Neuronal stem cell (in vitro differentiated cells): ENCODE results near the gene CCNI.
"Not testable (repeated sequence)": the region's sequence is repeated elsewhere in the genome, so short reads cannot be mapped to it uniquely, and the experiment has no call there.

Experiments
- DNase-seq: peaks from one replicate; pipeline ENCODE4 v3.0.0-alpha.2; 2013; ENCODE audit warnings: low spot score
- H2AFZ ChIP-seq: one replicate; pipeline ENCODE4 v1.6.1; 2013; ENCODE audit warnings: mild to moderate bottlenecking, low read length, inconsistent platforms
- H2AK5ac ChIP-seq: 2 replicates; pipeline ENCODE4 v1.6.1; 2013; ENCODE audit warnings: low read depth, mild to moderate bottlenecking, inconsistent platforms, low read length, moderate library complexity, mixed read lengths
- H2BK120ac ChIP-seq: 2 replicates; pipeline ENCODE4 v1.6.1; 2013; ENCODE audit warnings: low read depth, mild to moderate bottlenecking, inconsistent platforms, low read length, moderate library complexity, mixed read lengths
- H2BK12ac ChIP-seq: one replicate; pipeline ENCODE4 v1.6.1; 2013; ENCODE audit warnings: low read length, inconsistent platforms
- H2BK15ac ChIP-seq: 2 replicates; pipeline ENCODE4 v1.6.1; 2013; ENCODE audit warnings: mild to moderate bottlenecking, low read length, inconsistent platforms, mixed read lengths
- H2BK5ac ChIP-seq: one replicate; pipeline ENCODE4 v1.6.1; 2013; ENCODE audit warnings: inconsistent platforms, mild to moderate bottlenecking, low read length, moderate library complexity
- H3K14ac ChIP-seq: one replicate; pipeline ENCODE4 v1.6.1; 2013; ENCODE audit warnings: low read length, inconsistent platforms
- H3K18ac ChIP-seq: 2 replicates; pipeline ENCODE4 v1.6.1; 2013; ENCODE audit warnings: low read length, inconsistent platforms
- H3K23ac ChIP-seq: 2 replicates; pipeline ENCODE4 v1.6.1; 2013; ENCODE audit warnings: low read depth, mild to moderate bottlenecking, mixed read lengths, low read length, inconsistent platforms; ENCODE audit not compliant: poor library complexity
- H3K27ac ChIP-seq: replicated peaks from 3 replicates; pipeline ENCODE4 v1.5.1; 2013; ENCODE audit warnings: low read length, inconsistent platforms
- H3K27me3 ChIP-seq, 3 experiments: 2 replicates each; pipeline ENCODE4 v1.6.1; 2013; ENCODE audit warnings: low read length in 3 of 3, mild to moderate bottlenecking in 2 of 3, inconsistent platforms in 1 of 3, low read depth in 1 of 3, mixed read lengths in 1 of 3, moderate library complexity in 1 of 3; ENCODE audit not compliant: control insufficient read depth in 3 of 3, insufficient read depth in 3 of 3
- H3K36me3 ChIP-seq, 2 donors: replicated peaks in 1 of 2; 2 replicates each; pipeline ENCODE4 v1.6.1; 2013; ENCODE audit warnings: low read length in 2 of 2; ENCODE audit not compliant: control insufficient read depth in 2 of 2, insufficient read depth in 2 of 2
- H3K4ac ChIP-seq: 2 replicates; pipeline ENCODE4 v1.6.1; 2013; ENCODE audit warnings: inconsistent platforms, mild to moderate bottlenecking, low read length, moderate library complexity
- H3K4me1 ChIP-seq, 2 donors: 1 replicate in 1 of 2; 2 replicates in 1 of 2; pipeline ENCODE4 v1.6.1; 2013; ENCODE audit warnings: low read length in 2 of 2, low read depth in 1 of 2; ENCODE audit not compliant: control insufficient read depth in 2 of 2, insufficient read depth in 1 of 2
- H3K4me2 ChIP-seq: one replicate; pipeline ENCODE4 v1.6.1; 2013; ENCODE audit warnings: mild to moderate bottlenecking, low read length, inconsistent platforms; ENCODE audit not compliant: insufficient read depth, poor library complexity, severe bottlenecking
- H3K4me3 ChIP-seq, 2 donors: 2 replicates each; pipeline ENCODE4 v1.5.1; 2013; ENCODE audit warnings: low read length in 2 of 2, mild to moderate bottlenecking in 2 of 2, inconsistent platforms in 1 of 2, moderate library complexity in 1 of 2
- H3K79me1 ChIP-seq: one replicate; pipeline ENCODE4 v1.6.1; 2013; ENCODE audit warnings: low read depth, mild to moderate bottlenecking, inconsistent platforms, low read length, moderate library complexity
- H3K9ac ChIP-seq: one replicate; pipeline ENCODE4 v1.6.1; 2013; ENCODE audit warnings: mild to moderate bottlenecking, low read depth, low read length, inconsistent platforms; ENCODE audit not compliant: poor library complexity
- H3K9me3 ChIP-seq, 2 donors: replicated peaks in 1 of 2; 2 replicates each; pipeline versions ENCODE3 to v1.6.1; 2013; ENCODE audit warnings: low read length in 2 of 2, mild to moderate bottlenecking in 2 of 2, inconsistent platforms in 1 of 2, low read depth in 1 of 2, mixed read lengths in 1 of 2, moderate library complexity in 1 of 2; ENCODE audit not compliant: control insufficient read depth in 2 of 2, insufficient read depth in 1 of 2
- H4K8ac ChIP-seq: one replicate; pipeline ENCODE4 v1.6.1; 2013; ENCODE audit warnings: low read depth, mild to moderate bottlenecking, inconsistent platforms, low read length, moderate library complexity
- H4K91ac ChIP-seq: one replicate; pipeline ENCODE4 v1.6.1; 2013; ENCODE audit warnings: low read length, low read depth, mild to moderate bottlenecking, inconsistent platforms; ENCODE audit not compliant: poor library complexity
- WGBS, 2 donors: extraction: QIAGEN DNeasy Blood & Tissue Kit; methylation state at CpG; one replicate each; pipeline ENCODE4 v1.1.7; 2013; ENCODE audit warnings: missing lambda C conversion rate in 2 of 2, mixed read lengths in 1 of 2; ENCODE audit not compliant: insufficient read length in 2 of 2, insufficient replicate concordance in 1 of 2; ENCODE audit errors: extremely low coverage in 2 of 2; 5-methylcytosine and 5-hydroxymethylcytosine counted together

Gene CCNI

DNA sequence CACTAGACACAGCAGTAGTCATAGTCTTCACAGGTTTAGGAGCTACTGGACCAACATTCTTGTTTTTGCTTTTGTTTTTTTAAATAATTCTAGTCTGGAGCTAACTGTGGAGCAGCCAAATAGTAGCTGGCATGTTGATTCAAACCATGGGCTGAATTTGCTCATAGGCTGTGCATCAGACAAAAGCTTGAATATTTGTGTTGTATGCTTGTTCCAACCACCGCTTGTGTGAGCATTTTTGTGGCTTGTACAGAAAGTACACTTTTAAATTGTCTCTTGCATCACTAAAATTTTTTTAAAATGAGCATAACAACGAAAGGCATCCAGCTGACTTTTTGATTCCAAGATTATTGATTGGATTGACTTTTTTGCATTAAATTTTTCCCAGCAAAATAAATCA, 39.6 kb downstream of the CCNI start:
- H3K14ac ChIP-seq: no peak overlapping the region
- H2BK5ac ChIP-seq: no peak overlapping the region
- no peaks in the 10 kb centered on the region for H3K4me1 ChIP-seq
- H3K4me2 ChIP-seq: no peak overlapping the region
- H4K8ac ChIP-seq: no peak overlapping the region
- peaks cover 24 to 99% of the 10 kb centered on the region in 2 donors for H3K36me3 ChIP-seq
- no peak overlapping the region for H2BK120ac ChIP-seq
- H3K79me1 ChIP-seq: no peaks in the 10 kb centered on the region
- no peak overlapping the region for H2AK5ac ChIP-seq
- H2AFZ ChIP-seq: no peak overlapping the region
- no peak overlapping the region for H4K91ac ChIP-seq
- no peaks in the 10 kb centered on the region for H3K27me3 ChIP-seq
- H3K9me3 ChIP-seq: no peaks in the 10 kb centered on the region
- H3K23ac ChIP-seq: no peak overlapping the region
- WGBS, 2 donors: no CpG with 5 or more reads among the region's 2 CpGs
- H3K27ac ChIP-seq: no peak overlapping the region
- no peak overlapping the region for H3K4ac ChIP-seq
- no peak overlapping the region for H3K4me3 ChIP-seq
- no peak overlapping the region for H2BK15ac ChIP-seq
- no peak for DNase-seq
- H3K18ac ChIP-seq: no peak overlapping the region
- H3K9ac ChIP-seq: no peak overlapping the region
- H2BK12ac ChIP-seq: no peak overlapping the region

DNA sequence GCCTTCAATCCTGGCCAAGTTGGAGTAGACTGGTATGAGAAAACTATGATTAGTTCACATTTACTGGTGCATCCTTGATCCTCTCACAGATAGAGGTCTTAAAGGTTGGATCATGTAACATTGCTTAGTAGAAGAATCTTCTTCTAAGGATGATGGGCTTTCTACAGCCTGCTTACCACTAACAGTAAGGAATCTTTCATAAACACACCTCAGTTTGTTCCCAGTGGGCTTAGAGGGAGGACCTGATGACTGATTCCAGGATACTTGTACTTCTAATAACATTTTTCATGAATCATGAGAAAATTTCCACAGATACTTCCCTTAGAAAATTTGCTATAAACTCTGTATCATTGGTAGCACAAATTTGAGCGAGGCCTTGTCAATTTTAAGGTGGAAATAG, 40.6 kb downstream of the CCNI start:
- H3K14ac ChIP-seq: no peak overlapping the region
- H3K23ac ChIP-seq: no peak overlapping the region
- no peak overlapping the region for H2AFZ ChIP-seq
- H3K27me3 ChIP-seq: no peaks in the 10 kb centered on the region
- no peak overlapping the region for H2BK120ac ChIP-seq
- peaks cover 27 to 98% of the 10 kb centered on the region in 2 donors for H3K36me3 ChIP-seq
- H3K4me3 ChIP-seq: no peak overlapping the region
- no CpG with 5 or more reads among the region's 1 CpG for WGBS, 2 donors
- no peak for DNase-seq
- H2AK5ac ChIP-seq: no peak overlapping the region
- no peak overlapping the region for H4K8ac ChIP-seq
- H2BK5ac ChIP-seq: no peak overlapping the region
- H3K18ac ChIP-seq: no peak overlapping the region
- no peak overlapping the region for H2BK15ac ChIP-seq
- no peaks in the 10 kb centered on the region for H3K9me3 ChIP-seq
- H3K79me1 ChIP-seq: no peaks in the 10 kb centered on the region
- H3K4me2 ChIP-seq: no peak overlapping the region
- no peak overlapping the region for H3K27ac ChIP-seq
- no peak overlapping the region for H4K91ac ChIP-seq
- H2BK12ac ChIP-seq: no peak overlapping the region
- no peaks in the 10 kb centered on the region for H3K4me1 ChIP-seq
- no peak overlapping the region for H3K4ac ChIP-seq
- H3K9ac ChIP-seq: no peak overlapping the region

DNA sequence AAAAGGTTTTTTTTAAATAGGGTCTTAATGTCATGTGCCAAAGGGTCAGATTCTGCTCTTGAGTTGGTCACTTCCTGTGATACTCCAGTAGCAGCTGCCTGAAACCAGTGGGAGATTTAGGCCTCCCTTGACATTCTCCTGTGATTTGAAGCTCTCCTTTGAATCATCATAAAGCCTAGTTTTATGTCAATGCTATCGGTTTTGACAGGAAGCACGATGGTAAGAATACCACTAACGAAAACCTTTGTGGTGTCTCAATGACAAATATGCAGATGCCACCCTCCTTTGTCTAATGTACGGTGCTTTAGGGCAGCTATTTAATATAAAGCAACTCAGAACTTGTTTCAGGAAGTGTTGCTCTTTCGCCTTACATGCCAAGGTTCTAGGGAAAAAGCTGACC, 44.2 kb downstream of the CCNI start:
- Histone ChIP-seq H3K14ac (no peak overlapping the region), H3K9ac (no peak overlapping the region), H2BK5ac (no peak overlapping the region), H3K4ac (no peak overlapping the region), H2AK5ac (no peak overlapping the region), H4K8ac (no peak overlapping the region), H3K23ac (no peak overlapping the region), H3K4me3 (no peak overlapping the region), H3K18ac (no peak overlapping the region), H3K4me1 (no peaks in the 10 kb centered on the region), H2BK12ac (no peak overlapping the region), H2BK120ac (no peak overlapping the region), H4K91ac (no peak overlapping the region), H2AFZ (no peak overlapping the region), H3K4me2 (no peak overlapping the region), H3K79me1 (no peaks in the 10 kb centered on the region), H3K9me3 (no peaks in the 10 kb centered on the region), H3K36me3 (peaks cover 30 to 99% of the 10 kb centered on the region in 2 donors), H3K27me3 (no peaks in the 10 kb centered on the region), H2BK15ac (no peak overlapping the region), H3K27ac (no peak overlapping the region)
- DNase-seq: no peak
- no CpG with 5 or more reads among the region's 5 CpGs for WGBS, 2 donors

DNA sequence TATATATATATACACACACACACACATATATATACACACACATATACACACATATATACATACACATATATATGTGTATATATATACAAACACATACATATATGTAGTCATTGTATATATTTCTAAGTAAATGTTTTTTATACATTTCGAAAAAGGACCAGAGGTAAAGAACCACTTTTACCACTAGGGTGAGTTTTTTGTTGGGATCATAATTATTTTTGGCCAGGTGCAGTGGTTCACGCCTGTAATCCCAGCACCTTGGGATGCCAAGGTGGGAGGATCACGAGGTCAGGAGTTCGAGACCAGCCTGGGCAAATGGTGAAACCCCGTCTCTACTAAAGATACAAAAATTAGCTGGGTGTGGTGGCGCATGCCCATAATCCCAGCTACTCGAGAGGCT, 46.0 kb downstream of the CCNI start:
- H4K91ac ChIP-seq, DNase-seq, H3K27me3 ChIP-seq, H2AK5ac ChIP-seq, H2AFZ ChIP-seq, H3K4me3 ChIP-seq, H3K23ac ChIP-seq, H4K8ac ChIP-seq, H2BK12ac ChIP-seq, H3K18ac ChIP-seq, H2BK120ac ChIP-seq, H3K27ac ChIP-seq, H3K9ac ChIP-seq, H3K14ac ChIP-seq, H2BK15ac ChIP-seq, H3K4me1 ChIP-seq, H2BK5ac ChIP-seq, H3K79me1 ChIP-seq, H3K9me3 ChIP-seq, H3K4me2 ChIP-seq, H3K4ac ChIP-seq: not testable (repeated sequence)
- WGBS, 2 donors: no CpG with 5 or more reads among the region's 7 CpGs
- H3K36me3 ChIP-seq: peaks cover 30 to 99% of the 10 kb centered on the region in 2 donors
